H1 (cell line): Measurements from ENCODE around the gene DEUP1. TPM values are rescaled to one million over a fixed set of nuclear protein-coding genes. Genes with fewer than 3 reads are reported as not detected.

ENCODE experiments used
- CTCF ChIA-PET: fragments of 300-600 bp; sonication (Branson Sonifier 250); formaldehyde crosslinking; loops from one replicate; lab custom pipeline; 2021; ENCODE audit not compliant: partially characterized antibody; lab: Charles Lee
- POLR2A ChIA-PET: fragments of 300-600 bp; sonication (Branson Sonifier 250); formaldehyde crosslinking; loops from one replicate; lab custom pipeline; 2021; ENCODE audit warnings: inconsistent platforms; ENCODE audit not compliant: partially characterized antibody; lab: Charles Lee
- DNase-seq, 2 experiments: peaks; one replicate each; pipeline versions ENCODE4 v3.0.0 to v3.0.0-alpha.2; 2010 to 2022; ENCODE audit warnings: low spot score in 2 of 2, low read depth in 1 of 2, mixed read lengths in 1 of 2
- FAIRE-seq: peaks from 2 replicates; lab custom pipeline; 2011; peaks lifted over from hg19 to GRCh38; lab: Jason Lieb, UNC
- H2AFZ ChIP-seq: 2 replicates; pipeline ENCODE4 v1.8.1; 2012; ENCODE audit warnings: low read length, inconsistent platforms
- H2AK5ac ChIP-seq: 2 replicates; pipeline ENCODE4 v1.6.1; 2013; ENCODE audit warnings: low read depth, low read length
- H2BK120ac ChIP-seq: replicated peaks from 2 replicates; pipeline ENCODE3; 2013; ENCODE audit warnings: low read depth, low read length, inconsistent platforms
- H2BK12ac ChIP-seq: 2 replicates; pipeline ENCODE4 v1.6.1; 2013; ENCODE audit warnings: low read depth, low read length
- H2BK15ac ChIP-seq: 2 replicates; pipeline ENCODE4 v1.6.1; 2013; ENCODE audit warnings: low read length
- H2BK20ac ChIP-seq: 2 replicates; pipeline ENCODE4 v1.6.1; 2013; ENCODE audit warnings: low read length
- H2BK5ac ChIP-seq: 2 replicates; pipeline ENCODE4 v1.6.1; 2013; ENCODE audit warnings: low read depth, low read length
- H3K14ac ChIP-seq: 2 replicates; pipeline ENCODE4 v1.6.1; 2013; ENCODE audit warnings: inconsistent platforms; ENCODE audit not compliant: insufficient read length
- H3K18ac ChIP-seq: 2 replicates; pipeline ENCODE4 v1.6.1; 2013; ENCODE audit warnings: low read length; ENCODE audit errors: extremely low read depth
- H3K23ac ChIP-seq: 2 replicates; pipeline ENCODE4 v1.6.1; 2013; ENCODE audit warnings: inconsistent platforms; ENCODE audit not compliant: insufficient read length
- H3K23me2 ChIP-seq: 2 replicates; pipeline ENCODE4 v1.6.1; 2013; ENCODE audit warnings: low read depth, low read length
- H3K27ac ChIP-seq: 2 replicates; pipeline ENCODE4 v1.6.1; 2011; ENCODE audit warnings: low read depth, low read length, inconsistent platforms
- H3K27me3 ChIP-seq, 4 experiments: replicated peaks in 1 of 4; 1 replicate in 1 of 4; 2 replicates in 3 of 4; pipeline versions ENCODE4 v1.6.1 to v1.8.1; 2011 to 2013; ENCODE audit warnings: low read length in 3 of 4, mild to moderate bottlenecking in 3 of 4, inconsistent platforms in 2 of 4, mixed read lengths in 2 of 4, moderate library complexity in 1 of 4; ENCODE audit not compliant: control insufficient read depth in 3 of 4, insufficient read depth in 3 of 4; ENCODE audit errors: extremely low read depth in 1 of 4
- H3K36me3 ChIP-seq, 4 experiments: 2 replicates each; pipeline versions ENCODE4 v1.6.1 to v1.8.1; 2011 to 2013; ENCODE audit warnings: mild to moderate bottlenecking in 4 of 4, low read length in 3 of 4, moderate library complexity in 2 of 4, control low read depth in 1 of 4, inconsistent platforms in 1 of 4; ENCODE audit not compliant: insufficient read depth in 4 of 4, control insufficient read depth in 2 of 4
- H3K4ac ChIP-seq: replicated peaks from 2 replicates; pipeline ENCODE3; 2013; ENCODE audit warnings: low read length, low read depth, mixed read lengths, inconsistent platforms; ENCODE audit not compliant: insufficient read length
- H3K4me1 ChIP-seq, 4 experiments: replicated peaks in 1 of 4; 1 replicate in 1 of 4; 2 replicates in 3 of 4; pipeline versions ENCODE4 v1.6.1 to v1.8.1; 2011 to 2013; ENCODE audit warnings: low read length in 3 of 4, inconsistent platforms in 2 of 4, mixed read lengths in 1 of 4; ENCODE audit not compliant: insufficient read depth in 4 of 4, control insufficient read depth in 3 of 4
- H3K4me2 ChIP-seq, 2 experiments: 2 replicates each; pipeline versions ENCODE4 v1.6.1 to v1.8.1; 2011 to 2013; ENCODE audit warnings: low read depth in 2 of 2, low read length in 2 of 2, control low read depth in 1 of 2, inconsistent platforms in 1 of 2, mild to moderate bottlenecking in 1 of 2; ENCODE audit not compliant: insufficient read depth in 1 of 2
- H3K4me3 ChIP-seq, 4 experiments: fragments of 200-600, 300-600 bp in 1 of 4; sonication (generic), shearing (Covaris generic), sonication (Bioruptor Twin) in 1 of 4; 2 replicates each; pipeline versions ENCODE4 v1.5.1 to v1.8.1; 2011 to 2016; ENCODE audit warnings: low read length in 4 of 4, low read depth in 3 of 4, control low read depth in 2 of 4, inconsistent platforms in 2 of 4, mild to moderate bottlenecking in 2 of 4, mixed read lengths in 1 of 4, moderate library complexity in 1 of 4; ENCODE audit not compliant: insufficient read depth in 2 of 4; ENCODE audit errors: extremely low read depth in 1 of 4
- H3K56ac ChIP-seq: replicated peaks from 2 replicates; pipeline ENCODE3; 2013; ENCODE audit warnings: low read depth, mild to moderate bottlenecking, mixed read lengths, low read length, inconsistent platforms; ENCODE audit not compliant: insufficient read length
- H3K79me1 ChIP-seq: 2 replicates; pipeline ENCODE4 v1.6.1; 2013; ENCODE audit warnings: low read depth, low read length, control low read depth
- H3K79me2 ChIP-seq, 2 experiments: 2 replicates each; pipeline versions ENCODE4 v1.6.1 to v1.8.1; 2012 to 2013; ENCODE audit warnings: low read length in 2 of 2, mild to moderate bottlenecking in 2 of 2, inconsistent platforms in 1 of 2; ENCODE audit not compliant: insufficient read depth in 2 of 2, control insufficient read depth in 1 of 2
- H3K9ac ChIP-seq, 4 experiments: replicated peaks in 1 of 4; 1 replicate in 1 of 4; 2 replicates in 3 of 4; pipeline versions ENCODE4 v1.6.1 to v1.8.1; 2011 to 2013; ENCODE audit warnings: low read depth in 3 of 4, low read length in 3 of 4, control low read depth in 2 of 4, mild to moderate bottlenecking in 2 of 4, moderate library complexity in 2 of 4, inconsistent platforms in 1 of 4; ENCODE audit errors: extremely low read depth in 1 of 4
- H3K9me3 ChIP-seq, 2 experiments: 2 replicates each; pipeline versions ENCODE4 v1.6.1 to v1.8.1; 2012 to 2013; ENCODE audit warnings: mild to moderate bottlenecking in 2 of 2, moderate library complexity in 2 of 2, control low read depth in 1 of 2, inconsistent platforms in 1 of 2, low read depth in 1 of 2, low read length in 1 of 2, mixed read lengths in 1 of 2; ENCODE audit not compliant: insufficient read depth in 2 of 2
- H4K20me1 ChIP-seq, 2 experiments: replicated peaks in 1 of 2; 2 replicates each; pipeline versions ENCODE3 to v1.8.1; 2011 to 2013; ENCODE audit warnings: inconsistent platforms in 2 of 2, low read length in 2 of 2, mild to moderate bottlenecking in 1 of 2; ENCODE audit not compliant: insufficient read depth in 2 of 2, control insufficient read depth in 1 of 2
- H4K5ac ChIP-seq: 2 replicates; pipeline ENCODE4 v1.6.1; 2013; ENCODE audit warnings: low read length, low read depth, mixed read lengths, inconsistent platforms; ENCODE audit not compliant: insufficient read length
- H4K8ac ChIP-seq: 2 replicates; pipeline ENCODE4 v1.8.0; 2013; ENCODE audit warnings: mild to moderate bottlenecking, moderate library complexity, low read length, inconsistent platforms; ENCODE audit not compliant: insufficient read depth; ENCODE audit errors: extremely low read depth
- H4K91ac ChIP-seq: replicated peaks from 2 replicates; pipeline ENCODE3; 2013; ENCODE audit warnings: low read length, mixed read lengths, inconsistent platforms; ENCODE audit not compliant: insufficient read length
- MAFK ChIP-seq: IDR thresholded peaks from 2 replicates; pipeline ENCODE4 v1.6.1; 2012; ENCODE audit warnings: low read depth, mild to moderate bottlenecking, improper control_type of control experiment, low read length
- MAX ChIP-seq: IDR thresholded peaks from 2 replicates; pipeline ENCODE4 v1.6.1; 2012; ENCODE audit warnings: inconsistent platforms
- POU5F1 ChIP-seq: IDR thresholded peaks from 2 replicates; pipeline ENCODE4 v1.6.1; 2011; ENCODE audit warnings: low read depth, mild to moderate bottlenecking, low read length, moderate library complexity
- SP1 ChIP-seq: IDR thresholded peaks from 2 replicates; pipeline ENCODE4 v1.6.1; 2011; ENCODE audit warnings: low read depth, low read length
- SP2 ChIP-seq: IDR thresholded peaks from 2 replicates; pipeline ENCODE4 v1.6.1; 2012; ENCODE audit warnings: mild to moderate bottlenecking, low read length, inconsistent platforms
- TAF1 ChIP-seq: IDR thresholded peaks from 2 replicates; pipeline ENCODE4 v1.6.1; 2011; ENCODE audit warnings: mild to moderate bottlenecking, low read depth, low read length
- YY1 ChIP-seq: IDR thresholded peaks from 2 replicates; pipeline ENCODE4 v1.6.1; 2011; ENCODE audit warnings: low read depth, mild to moderate bottlenecking, low read length
- ZNF274 ChIP-seq: IDR thresholded peaks from 2 replicates; pipeline ENCODE4 v1.7.0; 2012; ENCODE audit warnings: low read length, borderline replicate concordance; ENCODE audit errors: extremely low read depth
- WGBS, 2 experiments: shearing (Covaris generic) in 1 of 2; methylation state at CpG; one replicate each; pipeline versions ENCODE4 v1.1.6 to v1.1.7; 2013 to 2015; ENCODE audit warnings: low lambda C conversion rate in 2 of 2, mixed read lengths in 2 of 2, inconsistent platforms in 1 of 2, low coverage in 1 of 2, missing lambda C conversion rate in 1 of 2; ENCODE audit not compliant: insufficient replicate concordance in 2 of 2, insufficient coverage in 1 of 2, insufficient read length in 1 of 2; ENCODE audit errors: extremely low coverage in 1 of 2, missing lambda C conversion rate in 1 of 2; 5-methylcytosine and 5-hydroxymethylcytosine counted together
- polyA plus RNA-seq, 7 experiments: library from polyadenylated mRNA; depleted of rRNA in 3 of 7; stranded (reverse) in 5 of 7; unstranded in 2 of 7; fragments of >200 nt in 5 of 7; fragments of 200-250 nt in 2 of 7; gene quantifications; 1 replicate in 5 of 7; 2 replicates in 1 of 7; 4 replicates in 1 of 7; pipeline versions ENCODE4 v1.2.1 to v1.2.3, GENCODE V29; 2011 to 2013; ENCODE audit warnings: missing spikeins in 2 of 7, mixed read lengths in 2 of 7
- total RNA-seq: library from RNA; stranded (reverse); fragmentation: NEBNext Ultra II Directional; extraction: Animal tissue kit (Norgen Biotek cat#: 25700); gene quantifications from 2 replicates; pipeline ENCODE4 v1.2.1, GENCODE V29; 2021

Gene DEUP1
- total and polyA plus RNA-seq, 2 of the 8 experiments (the other 6 are each of a cell fraction or from before 2014, with no cell fraction given) = 0.45 TPM; not detected in 1

DNA sequence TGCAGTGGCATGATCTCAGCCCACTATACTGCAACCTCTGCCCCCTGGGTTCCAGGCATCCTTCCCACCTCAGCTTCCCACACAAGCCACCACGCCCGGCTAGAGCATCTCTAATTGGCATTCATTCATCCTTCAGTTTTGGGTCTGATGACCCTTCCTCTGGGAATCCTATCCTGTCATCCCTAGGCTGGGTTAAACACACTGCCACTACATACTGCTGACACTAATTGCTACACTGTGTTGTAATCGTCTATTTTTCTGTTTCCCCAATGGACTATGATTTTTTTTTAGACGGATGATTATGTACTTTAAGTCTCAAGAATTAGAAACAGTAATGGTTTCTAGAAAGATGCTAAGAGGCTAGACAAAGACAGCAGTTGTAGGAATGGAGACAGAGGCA is 62.8 kb downstream of the DEUP1 start:
- Histone ChIP-seq H3K9me3 (no peaks in the 10 kb centered on the region), H2AFZ (no peak overlapping the region), H3K27ac (no peak overlapping the region), H3K79me2 (no peaks in the 10 kb centered on the region), H4K20me1 (no peaks in the 10 kb centered on the region), H3K36me3 (no peaks in the 10 kb centered on the region), H3K18ac (no peak overlapping the region), H2BK20ac (no peak overlapping the region), H4K8ac (no peak overlapping the region), H3K56ac (no peak overlapping the region), H3K23ac (no peak overlapping the region), H3K9ac (no peak overlapping the region), H3K27me3 (no peaks in the 10 kb centered on the region), H3K79me1 (no peaks in the 10 kb centered on the region), H3K23me2 (no peaks in the 10 kb centered on the region), H2BK120ac (no peak overlapping the region), H2BK12ac (no peak overlapping the region), H3K4me3 (no peak overlapping the region), H2BK15ac (no peak overlapping the region), H3K4me1 (peaks cover 0 to 12% (median 4%) of the 10 kb centered on the region in 4 experiments; a peak in 4 of 7 replicates), H2BK5ac (no peak overlapping the region), H4K5ac (no peak overlapping the region), H4K91ac (no peak overlapping the region), H3K4ac (no peak overlapping the region), H3K14ac (no peak overlapping the region), H3K4me2 (no peak overlapping the region), H2AK5ac (no peak overlapping the region)
- CTCF ChIA-PET = interaction anchor here (0.6 to 1.2 kb wide), 2 partner anchors 17 to 174 kb away, joined by 3 read pairs; no protein-coding TSS in a partner anchor
- TF ChIP-seq TAF1 (no peak), ZNF274 (no peak), MAX (no peak), SP1 (no peak), POU5F1 (no peak), SP2 (no peak), MAFK (no peak), YY1 (no peak)
- POLR2A ChIA-PET = no interaction called here
- FAIRE-seq (no peak), DNase-seq (no peak)
- WGBS, 2 experiments = 82% methylated on average over 4 of the region's 4 CpGs; no CpG with 5 or more reads in 1 of the 2 experiments
